ENCODE data around the gene FBXL22.

The FBXL22 gene

DNA sequence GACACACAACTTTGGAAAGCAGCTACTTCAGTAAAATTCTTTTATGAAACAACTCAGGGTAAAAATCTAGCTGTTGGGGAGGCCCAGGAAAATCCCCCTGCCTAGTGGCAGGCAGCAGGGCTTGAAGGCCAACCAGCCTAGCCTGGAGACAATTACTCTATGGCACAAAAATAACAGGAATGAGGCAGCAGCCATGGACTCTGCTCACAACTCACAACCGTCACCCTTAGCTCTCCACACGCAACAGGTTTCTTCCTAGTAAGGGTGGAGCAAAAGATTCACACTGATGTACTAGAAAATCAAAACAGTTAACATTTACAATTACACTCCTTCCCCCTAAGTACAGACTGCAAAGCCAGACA lies 530 bp upstream of the FBXL22 start:
- Histone ChIP-seq H3K9me3 (ENCODE audit: control insufficient read depth, low read length) (no peaks in the 10 kb centered on the region), H3K4me3 (ENCODE audit: low read length) (no peak overlapping the region), H3K27me3 (ENCODE audit: control insufficient read depth, insufficient read depth, low read length) (no peaks in the 10 kb centered on the region), H3K9ac (ENCODE audit: low read length) (peak overlapping the region; percentile 9), H3K4me1 (ENCODE audit: control insufficient read depth, insufficient read depth, low read length) (peaks cover 26% of the 10 kb centered on the region), H3K36me3 (ENCODE audit: control insufficient read depth, insufficient read depth, low read length) (no peaks in the 10 kb centered on the region)

DNA sequence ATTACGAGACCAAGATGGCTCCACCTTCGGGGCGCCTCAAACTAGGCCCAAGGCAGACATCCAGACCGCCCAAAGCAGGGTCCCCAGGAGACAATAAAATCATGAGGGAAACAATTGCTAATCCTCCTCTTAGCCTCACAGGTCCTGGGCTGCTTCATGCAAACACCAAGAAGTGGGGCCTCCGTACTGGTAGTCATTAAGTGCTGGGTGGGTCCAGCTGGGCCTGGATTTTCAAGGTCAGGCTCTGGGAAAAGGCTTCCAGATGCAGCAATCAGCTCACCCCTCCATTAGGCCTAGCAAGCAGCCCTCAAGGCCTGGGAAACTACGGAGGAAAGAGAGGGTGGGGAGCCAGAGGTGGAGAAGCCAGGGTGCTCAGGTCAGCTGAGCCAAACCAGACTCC lies 634 bp downstream of the FBXL22 start:
- no peaks in the 10 kb centered on the region for H3K27me3 ChIP-seq (ENCODE audit: control insufficient read depth, insufficient read depth, low read length)
- H3K4me1 ChIP-seq (ENCODE audit: control insufficient read depth, insufficient read depth, low read length), result peaks cover 34% of the 10 kb centered on the region
- H3K4me3 ChIP-seq (ENCODE audit: low read length), result no peak overlapping the region
- H3K9me3 ChIP-seq (ENCODE audit: control insufficient read depth, low read length), result no peaks in the 10 kb centered on the region
- H3K9ac ChIP-seq (ENCODE audit: low read length), result peak overlapping the region; percentile 84
- H3K36me3 ChIP-seq (ENCODE audit: control insufficient read depth, insufficient read depth, low read length), result no peaks in the 10 kb centered on the region

DNA sequence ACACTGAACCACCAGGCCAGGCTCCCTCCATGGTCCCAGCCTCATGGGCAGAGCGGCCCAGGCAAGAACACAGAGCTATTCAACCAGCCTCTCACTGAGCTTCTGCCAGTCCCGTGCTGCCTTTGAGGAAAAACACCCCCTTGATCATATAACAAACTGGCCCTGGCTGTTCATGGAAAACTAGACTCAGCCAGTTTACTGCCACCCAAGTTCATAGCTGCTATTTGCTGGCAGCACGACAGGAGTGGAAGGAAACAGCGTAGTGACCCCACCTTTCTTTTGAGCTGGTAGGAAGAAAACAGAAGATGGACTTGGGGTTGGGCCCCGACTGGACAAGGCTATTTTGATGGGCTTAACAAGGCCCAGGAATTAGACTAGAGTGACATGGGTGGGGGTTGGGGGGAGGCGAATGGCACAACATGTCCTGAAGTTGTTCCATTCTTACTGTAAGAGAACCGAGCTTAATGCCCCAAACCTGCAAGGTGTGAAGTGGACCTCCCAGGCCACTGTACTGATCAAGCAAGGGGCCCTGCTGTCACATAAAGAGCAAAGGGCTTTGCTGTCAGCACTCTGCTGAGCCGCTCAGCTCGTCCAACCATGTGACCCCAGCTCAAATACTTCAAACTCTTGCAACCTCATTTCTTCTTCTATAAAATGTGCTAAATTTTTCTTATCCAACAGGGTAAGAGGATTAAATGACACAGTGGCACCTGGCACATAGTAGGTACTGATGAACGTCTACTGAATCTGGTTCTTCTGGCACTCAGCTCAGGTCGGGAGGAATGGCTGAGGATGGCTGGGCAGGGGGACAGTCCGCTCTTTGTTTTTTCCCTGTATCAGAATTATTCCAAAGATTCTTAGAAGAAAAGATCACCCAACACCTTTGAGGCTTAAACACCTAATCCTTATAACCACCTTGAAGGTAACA lies 1.6 kb downstream of the FBXL22 start:
- H3K9ac ChIP-seq (ENCODE audit: low read length), result peak overlapping the region; percentile 84
- no peaks in the 10 kb centered on the region for H3K9me3 ChIP-seq (ENCODE audit: control insufficient read depth, low read length)
- H3K4me3 ChIP-seq (ENCODE audit: low read length), result peak overlapping the region; percentile 43
- peaks cover 34% of the 10 kb centered on the region for H3K4me1 ChIP-seq (ENCODE audit: control insufficient read depth, insufficient read depth, low read length)
- H3K36me3 ChIP-seq (ENCODE audit: control insufficient read depth, insufficient read depth, low read length), result no peaks in the 10 kb centered on the region
- H3K27me3 ChIP-seq (ENCODE audit: control insufficient read depth, insufficient read depth, low read length), result no peaks in the 10 kb centered on the region

DNA sequence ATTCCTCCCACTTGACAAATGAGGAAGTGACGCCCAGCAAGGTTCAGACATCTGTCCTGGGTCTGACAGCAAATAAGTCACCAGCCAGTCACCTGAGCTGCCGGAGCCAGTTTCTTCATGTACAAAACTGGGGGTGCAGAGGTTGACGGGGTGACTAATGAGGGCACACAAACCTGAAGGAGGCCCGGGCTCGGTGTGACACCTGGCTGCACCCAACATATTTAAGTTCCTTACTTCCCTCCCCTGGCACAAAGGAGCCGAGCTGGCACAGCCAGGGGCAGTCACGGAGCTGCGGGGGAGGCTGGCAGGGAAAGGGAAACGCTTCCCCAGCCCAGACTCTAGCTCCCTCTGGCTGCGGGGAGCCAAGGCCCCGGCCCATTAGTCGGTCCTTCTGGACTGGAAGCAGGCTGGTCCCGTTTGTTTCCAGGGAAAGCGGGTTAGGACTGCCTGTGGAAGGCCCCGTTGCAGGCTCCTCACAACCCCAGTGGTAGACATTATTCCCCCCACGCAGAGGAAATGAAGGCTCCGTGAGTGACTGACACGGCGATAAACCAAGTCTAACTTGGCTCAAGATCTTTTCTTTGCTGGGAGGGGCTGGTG lies 2.3 kb downstream of the FBXL22 start:
- Histone ChIP-seq H3K4me3 (ENCODE audit: low read length) (peak overlapping the region; percentile 43), H3K36me3 (ENCODE audit: control insufficient read depth, insufficient read depth, low read length) (no peaks in the 10 kb centered on the region), H3K27me3 (ENCODE audit: control insufficient read depth, insufficient read depth, low read length) (no peaks in the 10 kb centered on the region), H3K4me1 (ENCODE audit: control insufficient read depth, insufficient read depth, low read length) (peaks cover 34% of the 10 kb centered on the region), H3K9ac (ENCODE audit: low read length) (peak overlapping the region; percentile 84), H3K9me3 (ENCODE audit: control insufficient read depth, low read length) (no peaks in the 10 kb centered on the region)

DNA sequence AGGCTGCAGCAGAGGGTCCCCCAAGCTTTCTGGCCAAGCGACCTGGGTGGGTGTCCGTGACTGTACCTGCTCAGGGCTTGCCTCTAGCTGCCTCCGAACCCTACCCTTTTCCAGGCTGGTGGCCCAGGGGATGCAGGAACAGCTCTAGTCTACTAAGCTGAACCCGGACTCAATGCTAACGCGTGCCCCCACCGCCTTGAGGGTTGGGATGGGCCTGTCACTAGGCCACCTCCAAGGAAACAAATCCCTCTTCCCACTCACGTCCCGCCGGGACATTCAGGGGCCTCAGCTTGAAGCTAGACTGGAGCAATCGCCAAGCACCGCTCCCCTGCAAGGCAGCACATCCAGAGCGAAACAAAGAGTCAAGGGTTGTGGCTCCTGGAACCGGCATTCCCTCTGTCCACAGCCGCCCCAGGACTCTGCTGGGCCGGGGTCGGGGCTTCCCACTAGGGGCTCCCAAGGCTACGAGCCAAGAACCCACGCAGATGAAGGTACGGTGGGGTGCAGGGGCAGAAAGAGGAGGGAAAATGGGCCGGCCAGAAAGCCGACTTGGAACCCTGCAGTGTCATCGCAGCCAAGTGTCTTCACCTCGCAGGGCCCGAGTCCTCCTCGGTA lies 2.9 kb downstream of the FBXL22 start:
- H3K4me3 ChIP-seq (ENCODE audit: low read length), result peak overlapping the region; percentile 43
- no peaks in the 10 kb centered on the region for H3K36me3 ChIP-seq (ENCODE audit: control insufficient read depth, insufficient read depth, low read length)
- H3K9ac ChIP-seq (ENCODE audit: low read length), result peak overlapping the region; percentile 84
- H3K9me3 ChIP-seq (ENCODE audit: control insufficient read depth, low read length), result no peaks in the 10 kb centered on the region
- peaks cover 34% of the 10 kb centered on the region for H3K4me1 ChIP-seq (ENCODE audit: control insufficient read depth, insufficient read depth, low read length)
- H3K27me3 ChIP-seq (ENCODE audit: control insufficient read depth, insufficient read depth, low read length), result no peaks in the 10 kb centered on the region

DNA sequence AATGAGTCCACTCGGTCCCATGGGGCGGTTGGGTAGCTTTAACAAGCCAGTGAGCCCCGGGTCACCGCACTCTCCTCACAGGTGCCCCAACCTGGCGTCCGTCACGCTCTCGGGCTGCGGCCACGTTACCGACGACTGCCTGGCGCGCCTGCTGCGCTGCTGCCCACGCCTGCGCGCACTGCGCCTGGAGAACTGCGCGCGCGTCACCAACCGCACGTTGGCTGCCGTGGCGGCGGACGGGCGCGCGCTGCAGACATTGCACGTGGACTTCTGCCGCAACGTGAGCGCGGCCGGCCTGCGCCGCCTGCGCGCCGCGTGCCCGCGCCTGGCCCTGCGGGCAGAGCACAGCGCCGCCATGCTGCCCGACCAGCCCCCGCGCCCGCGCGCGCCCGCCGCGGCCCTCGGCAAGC lies 3.4 kb downstream of the FBXL22 start:
- peaks cover 34% of the 10 kb centered on the region for H3K4me1 ChIP-seq (ENCODE audit: control insufficient read depth, insufficient read depth, low read length)
- H3K27me3 ChIP-seq (ENCODE audit: control insufficient read depth, insufficient read depth, low read length), result no peaks in the 10 kb centered on the region
- H3K9ac ChIP-seq (ENCODE audit: low read length), result peak overlapping the region; percentile 84
- H3K36me3 ChIP-seq (ENCODE audit: control insufficient read depth, insufficient read depth, low read length), result no peaks in the 10 kb centered on the region
- peak overlapping the region; percentile 73 for H3K4me3 ChIP-seq (ENCODE audit: low read length)
- H3K9me3 ChIP-seq (ENCODE audit: control insufficient read depth, low read length), result no peaks in the 10 kb centered on the region

DNA sequence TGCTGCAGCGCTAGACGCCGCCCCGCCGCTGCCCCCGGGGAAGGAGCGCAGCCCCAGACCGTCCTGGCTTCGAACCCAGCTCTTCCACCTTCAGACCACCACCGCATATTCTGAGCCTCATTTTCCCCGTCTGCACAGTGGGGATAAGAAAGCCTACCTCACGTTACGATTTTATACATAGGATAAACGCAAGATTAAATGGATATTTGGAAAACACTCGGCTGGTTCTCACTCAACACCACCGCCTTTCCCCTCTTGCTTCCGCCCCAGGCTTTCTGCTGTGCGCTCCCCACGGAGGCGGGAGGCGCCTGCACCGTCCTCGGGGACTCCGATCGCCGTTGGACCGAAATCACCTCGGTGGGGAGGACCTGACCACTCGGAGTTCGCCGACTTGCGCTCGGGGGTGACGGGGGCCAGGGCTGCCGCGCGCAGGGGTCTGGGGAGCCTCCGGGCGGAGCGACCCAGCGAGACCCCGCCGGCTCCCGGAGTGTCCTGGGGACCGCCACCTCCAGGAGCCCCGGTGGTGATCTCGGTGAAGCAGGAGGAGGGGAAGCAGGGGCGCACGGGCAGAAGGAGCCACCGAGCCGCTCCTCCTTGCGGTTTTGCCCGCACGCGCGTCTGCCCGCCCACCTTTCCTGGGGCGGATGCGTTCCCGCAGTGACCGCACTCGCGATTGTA lies 4.0 kb downstream of the FBXL22 start:
- Histone ChIP-seq H3K9me3 (ENCODE audit: control insufficient read depth, low read length) (no peaks in the 10 kb centered on the region), H3K9ac (ENCODE audit: low read length) (peak overlapping the region; percentile 83), H3K27me3 (ENCODE audit: control insufficient read depth, insufficient read depth, low read length) (no peaks in the 10 kb centered on the region), H3K36me3 (ENCODE audit: control insufficient read depth, insufficient read depth, low read length) (no peaks in the 10 kb centered on the region), H3K4me1 (ENCODE audit: control insufficient read depth, insufficient read depth, low read length) (peaks cover 34% of the 10 kb centered on the region), H3K4me3 (ENCODE audit: low read length) (peak overlapping the region; percentile 73)

DNA sequence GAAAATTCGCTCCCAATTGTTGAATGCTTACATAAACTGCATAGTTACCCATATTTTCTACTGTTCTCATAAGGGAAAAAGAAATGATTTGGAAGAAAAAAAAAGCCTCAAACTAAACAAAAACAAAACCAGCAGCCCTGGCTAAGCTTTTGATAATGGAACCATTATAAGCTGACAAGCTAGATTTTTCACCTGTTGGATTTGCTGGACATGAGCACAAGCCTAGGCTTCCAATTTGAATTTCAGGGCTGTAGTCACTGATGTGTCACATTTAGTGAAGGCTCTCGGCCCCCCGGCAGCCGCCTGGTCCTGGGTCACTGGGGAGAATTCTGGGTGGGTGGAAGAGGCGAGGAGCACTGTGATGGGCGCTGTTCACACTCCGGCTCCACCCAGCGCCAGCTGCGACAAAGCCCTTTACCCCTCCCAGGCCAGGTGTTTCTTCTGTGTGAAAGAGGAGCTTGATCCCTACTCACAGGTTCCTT lies 4.6 kb downstream of the FBXL22 start:
- no peaks in the 10 kb centered on the region for H3K9me3 ChIP-seq (ENCODE audit: control insufficient read depth, low read length)
- H3K27me3 ChIP-seq (ENCODE audit: control insufficient read depth, insufficient read depth, low read length), result no peaks in the 10 kb centered on the region
- peaks cover 34% of the 10 kb centered on the region for H3K4me1 ChIP-seq (ENCODE audit: control insufficient read depth, insufficient read depth, low read length)
- peak overlapping the region; percentile 73 for H3K4me3 ChIP-seq (ENCODE audit: low read length)
- H3K9ac ChIP-seq (ENCODE audit: low read length), result peak overlapping the region; percentile 83
- H3K36me3 ChIP-seq (ENCODE audit: control insufficient read depth, insufficient read depth, low read length), result no peaks in the 10 kb centered on the region

DNA sequence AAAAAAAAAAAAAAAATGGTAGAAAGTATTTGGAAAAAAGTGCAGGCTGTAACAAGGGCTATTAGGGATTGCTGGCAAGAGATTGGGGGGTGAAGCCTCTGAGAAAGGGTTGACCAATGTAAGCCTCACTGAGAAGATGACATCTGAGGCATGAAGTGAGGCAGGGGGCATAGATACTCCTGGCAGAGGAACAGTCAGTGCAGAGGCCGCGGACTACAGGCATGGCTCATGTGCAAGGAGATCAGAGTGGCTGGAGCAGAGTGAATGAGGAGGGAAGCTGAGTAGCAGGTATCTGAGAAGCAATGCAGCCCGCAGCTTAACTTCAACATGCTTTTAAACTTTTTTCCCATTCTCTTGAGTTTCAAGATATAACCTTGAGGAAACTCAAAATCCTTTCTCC lies 5.4 kb downstream of the FBXL22 start:
- Histone ChIP-seq H3K4me1 (ENCODE audit: control insufficient read depth, insufficient read depth, low read length) (peaks cover 30% of the 10 kb centered on the region), H3K9ac (ENCODE audit: low read length) (no peak overlapping the region), H3K9me3 (ENCODE audit: control insufficient read depth, low read length) (no peaks in the 10 kb centered on the region), H3K4me3 (ENCODE audit: low read length) (no peak overlapping the region), H3K36me3 (ENCODE audit: control insufficient read depth, insufficient read depth, low read length) (peaks cover under 1% of the 10 kb centered on the region), H3K27me3 (ENCODE audit: control insufficient read depth, insufficient read depth, low read length) (no peaks in the 10 kb centered on the region)

DNA sequence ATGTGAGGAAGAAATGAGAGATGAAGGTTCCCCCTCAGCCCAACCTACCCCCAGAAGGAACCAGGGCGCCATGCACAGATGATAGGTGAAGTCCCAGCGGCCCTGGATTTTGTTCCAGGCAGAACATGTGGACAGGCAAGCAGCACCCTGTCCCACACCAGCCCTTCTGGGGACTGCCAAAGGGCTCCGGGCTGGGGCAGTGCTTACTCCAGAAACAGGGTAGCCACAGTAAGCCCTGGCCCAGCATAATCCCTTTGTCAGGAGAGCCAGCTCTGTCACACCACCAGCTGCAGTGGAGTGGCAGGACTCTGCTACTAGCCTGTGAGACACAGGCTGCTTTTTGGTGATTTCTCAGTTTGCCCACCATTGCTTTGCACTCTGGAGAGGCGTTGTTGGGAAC lies 6.3 kb downstream of the FBXL22 start:
- Histone ChIP-seq H3K9me3 (ENCODE audit: control insufficient read depth, low read length) (no peaks in the 10 kb centered on the region), H3K27me3 (ENCODE audit: control insufficient read depth, insufficient read depth, low read length) (no peaks in the 10 kb centered on the region), H3K36me3 (ENCODE audit: control insufficient read depth, insufficient read depth, low read length) (peaks cover 7% of the 10 kb centered on the region), H3K4me1 (ENCODE audit: control insufficient read depth, insufficient read depth, low read length) (peaks cover 21% of the 10 kb centered on the region), H3K9ac (ENCODE audit: low read length) (no peak overlapping the region), H3K4me3 (ENCODE audit: low read length) (no peak overlapping the region)

DNA sequence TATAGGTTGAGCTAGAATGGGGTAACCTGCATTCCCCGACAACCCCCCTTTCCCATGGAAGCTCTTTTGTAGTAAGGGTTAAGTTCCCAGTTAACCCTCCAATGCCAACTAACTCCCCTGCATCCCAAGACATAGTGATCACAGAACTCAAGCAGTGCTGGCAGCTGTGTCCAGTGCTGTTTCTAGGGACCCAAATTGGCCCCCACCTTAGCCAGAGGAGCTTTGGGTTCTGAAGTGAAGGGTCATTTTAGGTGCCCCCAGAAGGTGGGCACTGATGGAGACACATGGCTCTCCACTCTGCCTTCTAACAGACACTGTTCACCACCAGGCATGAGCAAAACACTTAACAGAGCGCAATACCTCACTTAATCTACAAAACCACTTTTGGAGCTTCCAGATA lies 7.1 kb downstream of the FBXL22 start:
- Histone ChIP-seq H3K9ac (ENCODE audit: low read length) (no peak overlapping the region), H3K4me3 (ENCODE audit: low read length) (no peak overlapping the region), H3K27me3 (ENCODE audit: control insufficient read depth, insufficient read depth, low read length) (no peaks in the 10 kb centered on the region), H3K4me1 (ENCODE audit: control insufficient read depth, insufficient read depth, low read length) (peaks cover 14% of the 10 kb centered on the region), H3K36me3 (ENCODE audit: control insufficient read depth, insufficient read depth, low read length) (peaks cover 7% of the 10 kb centered on the region), H3K9me3 (ENCODE audit: control insufficient read depth, low read length) (no peaks in the 10 kb centered on the region)
